Measurements from ENCODE around the gene EIF6.
A peak's percentile ranks its signal among the peaks of the same experiment; 100 is the strongest.
"Not testable (repeated sequence)": the region's sequence is repeated elsewhere in the genome, so short reads cannot be mapped to it uniquely, and the experiment has no call there.

EIF6 gene

DNA sequence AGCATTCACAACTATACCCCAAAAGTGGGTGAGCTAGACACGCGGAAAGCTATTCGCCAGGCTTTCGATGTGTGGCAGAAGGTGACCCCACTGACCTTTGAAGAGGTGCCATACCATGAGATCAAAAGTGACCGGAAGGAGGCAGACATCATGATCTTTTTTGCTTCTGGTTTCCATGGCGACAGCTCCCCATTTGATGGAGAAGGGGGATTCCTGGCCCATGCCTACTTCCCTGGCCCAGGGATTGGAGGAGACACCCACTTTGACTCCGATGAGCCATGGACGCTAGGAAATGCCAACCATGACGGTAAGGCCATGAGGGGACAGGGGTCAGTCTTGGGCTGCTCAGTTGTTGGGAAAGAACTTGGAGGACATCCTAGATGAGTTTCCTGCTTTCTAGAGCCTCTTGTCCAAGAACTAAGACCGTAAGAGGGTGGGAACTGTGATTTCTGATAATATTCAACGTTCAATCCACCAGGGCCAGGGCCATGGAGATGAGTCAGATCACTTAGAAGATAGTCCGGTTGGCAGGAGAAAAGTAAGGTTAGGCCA, 30.0 kb downstream of the EIF6 start:
- DNase-seq (no peak), ATAC-seq (no peak)

- ATAC-seq (no peak), DNase-seq (no peak)
These were observed 31.6 kb downstream of the EIF6 start for GRCh38 chr20:35253010-35253409.

- not testable (repeated sequence) for DNase-seq, ATAC-seq
These were observed 32.0 kb downstream of the EIF6 start for GRCh38 chr20:35252598-35252997.

DNA sequence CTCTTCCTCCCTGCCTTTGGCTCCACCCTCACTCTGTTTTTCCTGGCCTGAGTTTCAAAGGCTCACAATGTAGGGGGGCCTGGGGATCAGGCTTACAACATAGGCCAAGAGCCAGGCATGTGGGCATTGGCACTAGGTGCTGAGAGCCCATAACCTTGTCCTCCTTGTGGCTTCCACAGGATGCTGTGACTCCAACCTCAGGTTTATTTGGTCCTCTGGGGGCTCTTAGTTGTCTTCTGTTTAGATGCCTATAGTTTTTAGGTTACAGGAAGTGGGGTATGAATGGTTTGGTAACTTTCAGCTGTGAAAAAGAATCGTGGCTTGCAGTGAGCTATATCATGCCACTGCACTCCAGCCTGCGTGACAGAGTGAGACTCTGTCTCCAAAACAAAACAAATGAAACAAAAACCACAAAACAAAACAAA, 32.5 kb downstream of the EIF6 start:
- ATAC-seq: peak; percentile 76
- DNase-seq: no peak

DNA sequence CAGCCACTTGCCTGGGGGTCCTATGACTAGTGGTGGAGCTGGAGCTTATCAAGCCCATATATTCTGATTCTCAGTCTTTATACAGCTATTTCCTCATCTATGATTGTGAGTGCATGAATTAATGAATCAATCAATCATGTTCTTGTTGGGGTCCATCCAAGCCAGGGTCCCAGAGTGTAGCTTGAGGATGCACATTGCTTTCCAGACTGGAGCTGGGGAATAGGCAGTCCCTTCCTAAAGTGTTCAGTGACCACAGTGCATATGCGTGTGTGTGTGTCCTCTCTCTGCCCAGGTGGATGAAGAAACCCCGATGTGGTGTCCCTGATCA, 33.0 kb downstream of the EIF6 start:
- DNase-seq (no peak), ATAC-seq (no peak)

DNA sequence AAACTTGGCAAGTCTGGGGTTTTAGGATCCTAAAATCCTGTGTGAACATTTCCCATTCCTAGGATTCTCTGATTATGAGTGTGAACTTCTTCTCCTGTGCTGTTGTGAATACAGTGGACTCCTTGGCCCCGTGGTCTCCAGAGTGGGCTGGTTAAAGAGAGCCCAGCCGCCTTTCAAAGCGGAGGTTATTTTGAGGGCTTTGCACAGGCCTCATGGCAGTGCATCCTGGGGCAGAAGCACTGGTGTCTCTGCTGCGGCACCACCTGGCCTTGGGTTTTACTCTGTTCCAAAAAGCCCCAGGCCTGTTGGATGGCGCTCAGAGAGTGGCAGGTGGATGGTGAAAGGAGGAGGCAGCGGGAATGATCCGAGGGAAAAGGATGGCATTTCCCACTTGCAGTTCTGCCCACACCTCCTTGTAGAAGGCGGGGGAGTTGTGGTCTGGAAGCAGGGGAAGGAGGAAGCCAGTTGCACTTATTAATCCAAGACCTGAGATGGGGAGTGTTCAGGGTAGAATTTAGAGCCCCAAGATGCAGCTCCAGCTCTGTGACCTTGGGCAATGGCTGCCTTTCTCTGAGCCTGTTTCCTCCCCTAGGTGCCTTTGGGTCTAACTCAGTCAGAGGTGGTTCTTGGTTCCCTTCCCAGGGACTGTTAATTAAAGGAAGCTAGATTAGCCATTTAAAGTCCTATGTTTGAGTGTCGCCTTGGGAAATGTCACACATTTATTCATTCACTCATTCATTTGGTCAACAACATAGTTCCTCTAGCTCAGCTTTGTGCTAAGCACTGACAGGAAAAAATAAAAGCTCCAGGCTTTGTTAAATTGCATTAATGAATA, 35.7 kb downstream of the EIF6 start:
- no peak for DNase-seq
- ATAC-seq: no peak

- no peak for ATAC-seq
These were observed 37.8 kb downstream of the EIF6 start for GRCh38 chr20:35246723-35247122.

DNA sequence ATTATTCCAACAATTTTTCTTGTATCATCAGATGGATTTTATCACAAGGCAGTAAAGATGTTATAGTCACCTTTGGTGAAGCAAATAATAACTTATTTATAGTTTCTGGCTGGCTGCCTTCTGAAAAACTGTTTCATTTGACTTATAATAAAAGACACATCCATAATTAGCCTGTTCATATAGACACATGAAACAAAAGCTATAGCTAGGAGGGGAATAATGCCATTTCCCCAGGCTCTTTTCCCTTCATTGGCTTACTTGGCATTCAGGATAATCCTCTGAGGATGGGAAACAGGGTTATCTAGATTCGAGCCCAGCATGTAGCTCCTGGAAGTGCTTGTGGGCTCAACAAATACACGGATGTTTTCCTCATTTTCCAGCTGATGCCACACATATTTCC, 40.6 kb downstream of the EIF6 start:
- ATAC-seq: no peak
- DNase-seq: no peak

More at GRCh38 chr20:35246723-35247122, 37.8 kb downstream of the EIF6 start:
- no peak for DNase-seq

GRCh38 chr20:35243317-35243716, 41.3 kb downstream of the EIF6 start:
- no peak for ATAC-seq
- no peak for DNase-seq

GRCh38 chr20:35240811-35241293, 43.7 kb downstream of the EIF6 start:
- ATAC-seq (no peak), DNase-seq (no peak)

DNA sequence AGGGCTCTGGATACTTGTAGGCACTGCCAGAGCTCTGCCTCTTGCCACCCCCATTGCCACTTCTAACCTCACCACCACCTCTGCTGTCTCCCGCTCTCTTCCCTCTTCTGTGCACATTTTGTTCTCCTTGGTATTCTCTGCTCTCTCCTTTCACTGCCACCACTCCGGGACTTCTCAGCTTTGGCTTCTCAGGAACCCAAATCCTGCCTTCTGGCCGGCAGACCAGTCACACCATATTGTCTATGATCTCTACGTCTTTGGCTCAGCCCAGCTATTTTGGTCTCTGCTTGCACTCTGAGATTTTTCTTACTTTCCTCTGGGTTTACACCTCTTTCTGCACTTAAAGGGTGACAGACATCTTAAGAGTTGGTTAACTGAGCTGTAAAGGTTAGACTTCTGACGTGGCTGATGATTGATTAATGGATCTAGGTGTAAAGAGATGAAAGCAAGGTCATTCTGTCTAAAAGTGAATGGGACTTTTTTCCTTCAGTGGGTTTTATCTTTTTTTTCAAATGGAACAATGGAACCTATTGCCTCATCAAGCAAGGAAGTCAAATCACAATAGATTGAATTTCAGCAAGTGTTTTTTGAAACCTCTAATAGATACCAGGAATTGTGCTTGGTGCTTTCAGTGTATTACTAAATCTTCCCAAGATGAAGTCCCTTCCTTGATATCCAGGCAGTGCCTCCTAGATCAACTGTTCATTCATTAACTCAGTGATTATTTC, 44.3 kb downstream of the EIF6 start:
- ATAC-seq (no peak), DNase-seq (no peak)

- DNase-seq (no peak), ATAC-seq (no peak)
These were observed 45.8 kb downstream of the EIF6 start for GRCh38 chr20:35238735-35239134.

DNA sequence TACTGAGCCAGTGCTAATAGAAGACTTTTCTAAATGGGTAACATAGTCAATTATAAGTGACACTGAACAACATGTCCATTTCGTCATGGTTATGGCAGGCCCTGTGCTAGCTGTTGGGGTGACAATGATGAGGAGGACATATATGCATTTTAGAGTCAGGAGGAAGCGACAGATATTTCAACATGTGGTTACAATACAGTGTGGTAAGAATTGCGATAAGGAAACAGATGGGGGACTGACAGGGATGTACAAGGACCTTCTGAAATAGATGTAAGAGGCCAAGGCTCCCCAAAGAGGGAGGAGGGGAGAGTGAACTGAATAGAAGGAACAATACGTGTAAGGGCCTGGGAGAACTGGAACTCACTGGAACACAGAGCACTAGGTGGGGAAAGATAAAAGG, 46.4 kb downstream of the EIF6 start:
- no peak for ATAC-seq

GRCh38 chr20:35237486-35237885, 47.1 kb downstream of the EIF6 start:
- no peak for ATAC-seq

More for the DNA sequence above, 46.4 kb downstream of the EIF6 start:
- no peak for DNase-seq

DNA sequence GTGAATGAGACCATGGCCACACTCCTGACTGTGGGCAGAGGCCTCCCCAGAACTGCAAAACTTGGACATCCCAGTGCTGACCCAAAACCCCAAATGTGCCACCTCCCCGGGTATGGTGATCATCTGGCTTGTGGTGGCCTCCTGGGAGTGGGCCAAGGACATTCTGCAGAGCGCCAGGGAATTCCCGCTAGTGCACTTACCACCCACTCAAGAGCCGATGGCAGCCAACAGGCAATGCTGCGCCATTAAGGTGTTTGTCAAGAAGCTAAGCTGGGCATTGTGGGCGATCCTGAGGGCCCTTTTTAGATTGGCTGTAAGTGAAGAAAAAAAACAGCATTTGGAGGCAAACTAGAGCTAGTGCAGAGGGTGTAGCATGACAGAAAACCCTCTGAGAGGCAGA, 48.7 kb downstream of the EIF6 start:
- no peak for ATAC-seq
- no peak for DNase-seq

More at GRCh38 chr20:35237486-35237885, 47.1 kb downstream of the EIF6 start:
- DNase-seq: no peak

- DNase-seq (no peak), ATAC-seq (no peak)
These were observed 52.0 kb downstream of the EIF6 start for GRCh38 chr20:35232575-35232974.
